ENCODE measurements around the gene SIPA1L3. TPM values are rescaled to one million over a fixed set of nuclear protein-coding genes. Genes with fewer than 3 reads are reported as not detected.
"Not testable (repeated sequence)": the region's sequence is repeated elsewhere in the genome, so short reads cannot be mapped to it uniquely, and the experiment has no call there.

Gene SIPA1L3
- 10 to 100 TPM; 23.3 to 30.6 (median 23.9) TPM for polyA plus RNA-seq (ENCODE audit: insufficient read length in 4 of 4)

DNA sequence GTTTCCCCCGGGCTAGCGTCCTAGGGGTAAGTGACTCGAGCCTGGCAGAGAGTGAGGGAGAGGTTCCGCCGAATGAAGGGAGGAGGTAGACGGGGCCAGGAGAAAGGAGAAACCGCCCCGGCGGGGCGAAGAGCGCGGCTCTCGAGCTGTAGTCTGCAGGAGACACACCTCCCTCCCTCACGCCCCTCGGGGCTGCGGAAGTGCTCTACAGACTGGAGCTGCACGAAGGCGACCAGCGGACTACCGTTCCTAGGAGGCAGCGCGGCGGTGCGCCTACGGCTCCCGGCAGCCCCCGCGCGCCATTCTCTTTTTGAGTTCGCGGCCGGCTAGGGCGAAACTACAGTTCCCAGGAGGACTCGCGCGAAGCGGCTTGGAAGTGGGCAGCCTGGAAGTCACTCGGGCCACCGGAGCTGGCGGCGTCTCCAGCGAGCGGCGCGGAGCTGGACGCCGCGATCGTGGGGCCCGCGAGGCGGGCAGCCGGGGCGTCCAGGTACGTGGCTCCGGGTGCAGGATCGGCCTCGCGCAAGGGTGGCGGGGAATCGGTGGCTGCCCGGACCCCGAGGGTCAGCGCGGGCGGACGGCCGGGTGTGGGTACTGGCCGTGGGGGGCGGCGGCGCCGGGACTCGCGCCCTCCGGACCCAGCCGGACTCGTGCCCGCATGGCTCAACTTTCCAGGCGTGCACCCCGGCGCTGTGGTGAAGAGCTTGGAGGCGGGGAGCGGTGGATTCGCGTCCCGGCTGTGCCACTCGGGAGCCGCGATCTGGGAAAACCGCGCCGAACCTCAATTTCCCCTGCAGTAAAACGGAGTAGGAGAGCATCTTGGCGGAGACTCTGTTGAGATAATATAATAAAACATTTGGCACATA is at the start of gene SIPA1L3:
TSS of gene SIPA1L3 (plus strand) at position 340 of the 866 bp plus-strand sequence. CDS start 174,358 bp downstream, outside the sequence.
- peak; percentile 90 to 94 (median 93) for DNase-seq (ENCODE audit: low read depth in 4 of 4, low spot score in 3 of 4)

DNA sequence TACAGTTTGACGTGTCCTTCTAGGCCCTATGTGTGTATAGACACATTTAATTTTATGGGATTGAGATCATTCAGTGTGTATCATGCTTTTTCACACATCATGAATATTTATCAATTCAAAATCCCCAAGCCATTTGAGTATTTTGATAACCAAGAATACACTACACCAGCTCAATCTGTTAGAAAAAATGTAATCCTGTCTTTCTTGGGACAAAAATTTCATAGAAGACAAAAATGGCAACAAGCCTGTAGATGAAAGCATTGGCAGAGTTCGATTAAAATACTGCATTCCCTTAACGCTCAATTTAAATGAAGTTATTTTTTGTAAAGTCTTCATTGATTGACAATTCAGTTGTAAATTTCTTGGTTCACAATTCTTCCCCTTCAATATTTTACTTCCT is 42.5 kb upstream of the SIPA1L3 start:
- no peak for DNase-seq (ENCODE audit: low read depth in 4 of 4, low spot score in 3 of 4)

DNA sequence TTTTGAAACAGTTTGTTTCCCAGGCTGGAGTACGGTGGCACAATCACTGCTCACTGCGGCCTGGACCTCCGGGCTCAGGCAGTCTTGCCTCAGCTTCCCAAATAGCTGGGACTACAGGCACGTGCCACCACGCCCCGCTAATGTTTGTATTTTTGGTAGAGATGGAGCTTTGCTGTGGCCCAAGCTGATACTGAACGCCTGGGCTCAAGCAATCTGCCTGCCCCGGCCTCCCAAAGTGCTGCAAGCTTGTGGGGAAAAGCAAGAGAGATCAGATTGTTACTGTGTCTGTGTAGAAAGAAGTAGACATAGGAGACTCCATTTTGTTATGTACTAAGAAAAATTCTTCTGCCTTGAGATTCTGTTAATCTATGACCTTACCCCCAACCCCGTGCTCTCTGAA is 41.1 kb upstream of the SIPA1L3 start:
- not testable (repeated sequence) for DNase-seq (ENCODE audit: low read depth in 4 of 4, low spot score in 3 of 4)

DNA sequence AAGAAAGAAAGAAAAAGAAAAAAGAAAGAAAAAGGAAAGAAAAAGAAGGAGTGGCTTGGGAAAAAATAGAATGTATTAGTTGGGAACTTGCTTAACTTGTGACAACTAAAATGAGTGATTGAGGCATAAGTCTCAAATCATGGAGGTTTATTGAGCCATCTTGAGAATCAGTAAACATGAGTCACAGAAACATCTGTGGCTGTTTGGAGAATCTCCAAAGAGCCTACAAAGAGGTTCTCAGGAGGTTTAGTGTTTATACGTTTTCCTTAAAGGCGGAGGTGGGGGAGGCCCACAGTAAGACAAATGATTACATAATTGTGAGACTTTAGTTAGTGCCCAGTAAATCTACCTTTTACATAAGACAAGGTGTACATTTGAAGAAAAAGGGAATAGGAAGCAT is 39.2 kb upstream of the SIPA1L3 start:
- DNase-seq (ENCODE audit: low read depth in 4 of 4, low spot score in 3 of 4): no peak

- DNase-seq (ENCODE audit: low read depth in 4 of 4, low spot score in 3 of 4): no peak
Measured at GRCh38 chr19:37869766-37870340, 37.2 kb upstream of the SIPA1L3 start.

DNA sequence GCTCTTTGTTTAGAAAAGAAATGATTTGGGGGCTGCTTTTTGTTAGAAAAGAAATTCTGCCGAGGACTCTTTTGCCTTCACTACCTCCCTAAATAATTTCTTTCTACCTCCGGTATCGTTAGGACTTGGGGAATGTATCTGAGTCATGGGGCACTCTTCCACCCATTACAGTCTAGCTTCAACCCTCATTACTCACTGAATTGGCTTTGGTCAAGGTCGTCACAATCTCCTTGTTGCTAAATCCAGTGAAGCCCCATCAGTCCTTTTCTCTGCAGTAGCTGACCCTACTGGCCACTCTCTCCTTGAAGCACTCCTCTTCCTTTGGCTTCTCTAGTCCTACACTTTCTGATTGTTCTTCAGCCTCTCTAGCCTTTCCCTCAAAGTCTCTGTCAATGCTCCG is 34.6 kb upstream of the SIPA1L3 start:
- no peak for DNase-seq (ENCODE audit: low read depth in 4 of 4, low spot score in 3 of 4)

DNA sequence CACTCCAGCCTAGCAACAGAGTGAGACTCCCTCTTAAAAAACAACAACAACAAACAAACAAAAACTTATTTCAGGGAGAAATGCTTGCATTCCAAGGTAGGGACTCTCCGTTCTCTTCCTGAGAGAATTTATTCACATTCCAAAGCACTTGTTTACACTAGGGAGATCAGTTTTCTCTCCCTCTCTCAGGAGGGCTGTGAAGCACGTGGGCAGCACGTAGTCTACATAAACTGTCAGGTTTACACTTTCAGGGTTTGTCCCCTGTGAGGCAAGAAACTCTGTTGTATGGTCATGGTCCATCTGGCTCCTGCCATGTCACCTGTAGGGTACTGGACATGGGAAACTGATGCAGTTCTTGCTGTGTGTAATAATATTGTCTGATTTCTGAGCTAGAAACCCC is 32.2 kb upstream of the SIPA1L3 start:
- DNase-seq (ENCODE audit: low read depth in 4 of 4, low spot score in 3 of 4): peak in 2 of 4 donors; percentile 36 to 40

- no peak for DNase-seq (ENCODE audit: low read depth in 4 of 4, low spot score in 3 of 4)
Measured at GRCh38 chr19:37876032-37876431, 31.0 kb upstream of the SIPA1L3 start.

DNA sequence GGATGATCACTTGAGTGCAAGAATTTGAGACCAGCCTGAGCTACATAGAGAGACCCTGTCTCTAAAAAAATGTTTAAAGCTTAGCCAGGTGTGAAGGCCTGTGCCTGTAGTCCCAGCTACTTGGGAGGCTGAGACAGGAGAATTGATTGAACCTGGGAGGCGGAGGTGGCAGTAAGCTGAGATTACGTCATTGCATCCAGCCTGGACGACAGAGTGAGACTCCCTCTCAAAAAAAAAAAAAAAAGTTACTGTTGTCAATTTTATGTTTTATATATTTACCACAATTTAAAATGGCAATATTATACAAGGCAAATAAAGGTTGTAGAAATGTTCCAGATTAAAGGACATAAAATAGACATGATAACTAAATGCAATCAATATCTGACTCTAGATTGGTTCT is 29.9 kb upstream of the SIPA1L3 start:
- no peak for DNase-seq (ENCODE audit: low read depth in 4 of 4, low spot score in 3 of 4)

DNA sequence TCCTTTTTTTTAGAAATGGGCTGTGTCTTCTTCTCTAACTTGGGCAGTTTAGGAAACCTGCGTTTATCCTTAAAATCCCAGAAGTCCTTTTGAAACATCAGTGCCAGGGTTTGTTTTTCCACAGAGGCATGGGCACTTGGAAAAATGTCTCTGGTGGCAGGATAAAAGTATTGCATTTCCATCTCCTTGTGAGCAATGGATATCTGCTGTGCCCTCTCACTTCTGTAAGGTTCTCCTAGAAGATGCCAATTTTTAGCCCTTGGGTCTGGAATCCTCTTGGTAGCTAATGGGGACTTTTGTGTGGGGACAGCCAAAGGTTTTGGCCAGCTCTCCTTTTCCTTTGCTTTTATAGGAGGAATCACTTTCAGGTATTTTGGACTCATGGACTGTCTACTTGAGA is 21.6 kb upstream of the SIPA1L3 start:
- no peak for DNase-seq (ENCODE audit: low read depth in 4 of 4, low spot score in 3 of 4)

DNA sequence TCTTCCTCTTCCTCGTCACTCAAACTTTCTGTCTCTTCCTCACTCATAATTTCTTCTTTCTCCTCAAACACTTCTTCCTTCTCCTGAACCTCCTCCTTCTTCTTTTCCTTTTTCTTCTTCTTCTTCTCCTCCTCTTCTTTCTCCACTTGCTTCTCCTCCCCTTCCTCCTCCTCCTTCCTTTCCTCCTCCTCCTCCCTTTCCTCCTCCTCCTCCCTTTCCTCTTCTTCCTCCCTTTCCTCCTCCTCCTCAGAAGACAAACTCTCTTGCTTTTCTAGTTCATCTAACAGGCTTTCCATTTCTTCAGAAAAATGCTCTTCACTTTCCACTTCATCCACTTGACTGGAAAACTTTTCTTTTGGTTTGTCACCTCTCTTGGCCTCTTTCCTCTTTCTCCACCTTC is 20.4 kb upstream of the SIPA1L3 start:
- DNase-seq (ENCODE audit: low read depth in 4 of 4, low spot score in 3 of 4): no peak

DNA sequence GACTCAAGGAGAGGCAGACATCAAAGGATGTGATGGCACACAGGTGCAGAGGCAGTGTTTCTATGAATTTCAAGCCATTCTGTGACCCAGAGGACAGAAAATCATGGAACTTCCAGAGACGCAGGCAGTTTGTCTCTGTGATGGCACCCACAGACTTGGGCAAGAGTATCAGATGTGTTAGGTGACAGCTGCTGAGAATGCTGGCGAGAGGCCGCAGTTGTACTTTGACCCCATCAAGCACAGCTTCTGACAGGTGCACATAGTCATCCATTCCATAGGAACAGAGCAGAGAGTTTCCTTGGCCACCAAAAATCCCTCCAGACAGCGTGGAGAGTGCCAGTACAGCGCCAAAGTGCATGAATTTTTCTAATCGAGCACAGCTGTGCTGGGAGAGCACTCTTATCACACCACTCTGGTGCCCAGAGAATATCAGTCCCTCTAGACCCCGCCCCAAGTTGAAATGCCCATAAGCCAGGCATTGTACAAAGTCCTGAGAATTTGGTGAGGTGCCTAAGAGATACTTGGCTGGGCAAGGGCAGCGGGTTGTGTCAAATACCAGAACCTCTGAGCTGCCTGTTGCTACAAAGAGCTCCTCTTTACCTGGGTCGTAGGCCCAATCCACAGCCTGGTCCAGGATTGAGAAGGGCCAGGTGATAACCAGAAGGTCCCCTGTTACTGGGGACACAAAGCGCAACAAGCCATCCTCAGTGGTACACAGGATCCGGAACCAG is 13.0 kb upstream of the SIPA1L3 start:
- DNase-seq (ENCODE audit: low read depth in 4 of 4, low spot score in 3 of 4): no peak

- no peak for DNase-seq (ENCODE audit: low read depth in 4 of 4, low spot score in 3 of 4)
Measured at GRCh38 chr19:37896180-37896579, 10.8 kb upstream of the SIPA1L3 start.

DNA sequence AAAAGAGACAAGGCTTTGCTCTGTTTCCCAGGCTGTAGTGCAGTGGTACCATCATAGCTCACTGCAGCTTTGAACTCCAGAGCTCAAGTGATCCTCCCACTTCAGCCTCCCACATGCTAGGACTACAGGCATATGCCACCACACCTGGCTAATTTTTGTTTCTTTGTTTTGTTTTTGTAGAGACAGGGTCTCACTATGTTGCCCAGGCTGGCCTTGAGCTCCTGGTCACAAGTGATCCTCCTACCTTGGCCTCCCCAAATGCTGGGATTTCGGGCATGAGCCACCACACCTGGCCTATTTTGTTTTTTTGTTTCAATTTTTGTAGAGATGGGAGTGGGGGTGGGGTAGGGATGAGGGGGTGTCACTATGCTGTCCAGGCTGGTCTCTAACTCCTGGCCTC is 7.6 kb upstream of the SIPA1L3 start:
- DNase-seq (ENCODE audit: low read depth in 4 of 4, low spot score in 3 of 4): no peak

DNA sequence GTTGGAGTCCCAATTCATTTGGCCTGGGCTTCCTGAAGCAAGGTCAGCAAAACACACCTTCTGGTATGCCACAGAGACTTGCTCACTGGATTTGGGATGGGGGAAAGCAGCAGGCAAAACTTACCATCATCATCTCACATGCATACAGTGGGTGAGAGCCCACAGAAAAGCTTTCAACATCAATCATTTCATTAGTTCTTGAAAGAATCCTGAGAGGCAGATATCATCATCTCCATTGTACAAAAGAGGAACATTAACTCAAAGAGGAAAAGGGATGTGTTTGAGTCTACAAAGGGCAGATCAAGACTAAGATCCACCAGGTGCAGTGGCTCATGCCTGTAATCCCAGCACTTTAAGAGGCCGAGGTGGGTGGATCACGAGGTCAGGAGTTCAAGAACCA is 7.0 kb upstream of the SIPA1L3 start:
- DNase-seq (ENCODE audit: low read depth in 4 of 4, low spot score in 3 of 4): no peak

DNA sequence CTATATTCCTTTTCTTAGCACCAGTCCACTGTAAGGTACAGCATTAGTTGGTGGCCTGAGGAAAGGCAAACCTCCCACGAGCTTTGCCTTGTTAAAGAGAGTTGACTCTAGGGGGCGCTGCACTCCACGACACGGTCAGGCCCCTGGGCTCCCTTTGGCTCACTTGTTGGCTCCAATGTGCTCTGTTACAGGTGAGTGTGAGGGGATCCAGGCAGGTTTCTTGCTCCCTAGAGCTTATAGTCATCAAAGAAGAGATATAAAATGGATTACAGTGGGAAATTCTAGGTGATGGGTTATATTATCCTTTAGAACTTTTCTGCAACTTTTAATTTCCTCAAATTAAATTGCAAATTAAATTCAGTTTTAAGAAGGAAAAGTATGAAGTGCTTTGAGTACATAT is 4.3 kb upstream of the SIPA1L3 start:
- peak; percentile 60 to 77 (median 68) for DNase-seq (ENCODE audit: low read depth in 4 of 4, low spot score in 3 of 4)

- no peak for DNase-seq (ENCODE audit: low read depth in 4 of 4, low spot score in 3 of 4)
Measured at GRCh38 chr19:37903096-37903495, 3.9 kb upstream of the SIPA1L3 start.

DNA sequence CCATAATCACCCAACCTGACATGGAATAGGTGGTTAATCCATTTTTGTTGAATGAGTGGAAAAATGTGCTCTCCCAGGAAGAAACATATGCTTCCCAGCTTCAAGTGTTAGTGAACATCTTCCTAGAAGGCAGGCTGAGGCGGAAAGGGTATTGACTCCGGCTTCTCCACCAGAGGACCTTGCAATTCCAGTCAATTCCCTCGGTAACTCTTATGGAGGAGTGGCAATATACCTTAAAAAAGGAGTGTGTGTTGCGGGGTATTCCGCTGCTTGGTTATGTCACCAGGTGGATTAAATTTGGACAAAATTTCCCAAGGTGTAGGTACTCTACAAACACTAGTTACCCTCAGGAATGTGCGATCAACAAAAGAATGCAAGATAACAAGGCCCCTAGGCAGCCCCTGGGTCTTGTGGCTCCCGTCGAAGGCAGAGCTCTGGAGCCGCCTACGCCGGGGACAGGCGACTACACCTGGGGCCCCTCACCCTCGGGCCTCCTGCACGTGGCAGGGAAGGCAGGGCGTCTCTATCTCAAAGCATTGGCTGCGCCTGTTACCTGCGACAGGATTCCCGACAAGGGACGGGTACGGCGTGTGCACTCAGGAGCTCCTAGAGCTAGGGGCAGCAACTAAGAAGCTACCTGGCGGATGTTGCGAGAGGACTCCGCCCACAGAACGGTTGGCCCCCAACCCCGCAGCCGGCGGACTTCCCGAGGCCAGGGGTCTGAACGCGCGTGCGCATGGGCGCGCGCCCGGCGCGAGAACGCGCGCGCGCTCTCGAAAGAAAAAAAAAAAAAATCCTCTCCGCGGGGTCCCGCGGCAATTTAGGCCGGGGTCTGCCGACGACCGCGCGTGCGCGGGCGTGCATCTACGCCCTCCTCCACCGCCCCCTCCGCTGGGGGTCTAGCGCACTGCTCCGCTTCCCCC is 801 bp upstream of the SIPA1L3 start, which contains the start of gene WDR87:
TSS of gene WDR87 (minus strand) at position 649 of the 923 bp plus-strand sequence. CDS start 8,355 bp downstream, outside the sequence.
- DNase-seq (ENCODE audit: low read depth in 4 of 4, low spot score in 3 of 4): peak in 3 of 4 donors; percentile 26 to 63 (median 32)

DNA sequence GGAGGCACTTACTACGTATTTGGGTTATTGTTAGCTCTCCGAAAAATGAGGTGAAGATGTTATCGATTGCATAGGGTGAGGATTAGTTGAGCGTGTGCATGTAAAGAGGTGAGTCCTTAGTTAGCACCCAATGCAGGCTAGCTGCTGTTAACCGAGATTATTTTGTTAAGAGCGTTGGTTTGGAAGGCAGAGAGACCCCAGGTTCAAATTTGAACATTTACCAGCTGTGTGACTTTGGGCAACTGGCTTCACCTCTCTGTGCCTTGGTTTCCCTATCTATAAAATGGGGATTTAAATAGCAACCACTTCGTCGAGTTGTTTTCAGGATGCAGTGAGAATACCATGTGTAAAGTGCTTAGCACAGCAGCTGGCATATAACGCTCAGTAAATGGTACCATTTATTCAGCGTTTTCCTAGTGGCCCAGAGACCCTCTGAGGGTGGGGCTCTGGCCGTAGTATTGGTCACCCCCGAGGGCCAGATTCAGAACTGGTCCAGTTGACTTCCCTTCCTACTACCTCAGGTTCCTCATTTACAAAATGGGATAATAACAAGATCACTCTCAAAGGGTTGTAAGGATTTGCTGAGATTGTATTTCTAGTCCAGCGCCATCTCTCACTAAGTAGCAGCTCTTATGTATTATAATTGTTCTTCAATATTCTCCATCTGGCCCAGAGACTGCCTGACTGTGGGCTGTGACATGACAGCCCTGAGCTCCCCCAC is 887 bp downstream of the SIPA1L3 start:
- no peak for DNase-seq (ENCODE audit: low read depth in 4 of 4, low spot score in 3 of 4)

All from right renal pelvis (tissue), 4 donors.